HCEC 1CT (cell line): ENCODE data around the gene YKT6.

Experiments used
- DNase-seq: peaks from one replicate; pipeline ENCODE4 v3.0.0-alpha.2; 2017

Gene YKT6

DNA sequence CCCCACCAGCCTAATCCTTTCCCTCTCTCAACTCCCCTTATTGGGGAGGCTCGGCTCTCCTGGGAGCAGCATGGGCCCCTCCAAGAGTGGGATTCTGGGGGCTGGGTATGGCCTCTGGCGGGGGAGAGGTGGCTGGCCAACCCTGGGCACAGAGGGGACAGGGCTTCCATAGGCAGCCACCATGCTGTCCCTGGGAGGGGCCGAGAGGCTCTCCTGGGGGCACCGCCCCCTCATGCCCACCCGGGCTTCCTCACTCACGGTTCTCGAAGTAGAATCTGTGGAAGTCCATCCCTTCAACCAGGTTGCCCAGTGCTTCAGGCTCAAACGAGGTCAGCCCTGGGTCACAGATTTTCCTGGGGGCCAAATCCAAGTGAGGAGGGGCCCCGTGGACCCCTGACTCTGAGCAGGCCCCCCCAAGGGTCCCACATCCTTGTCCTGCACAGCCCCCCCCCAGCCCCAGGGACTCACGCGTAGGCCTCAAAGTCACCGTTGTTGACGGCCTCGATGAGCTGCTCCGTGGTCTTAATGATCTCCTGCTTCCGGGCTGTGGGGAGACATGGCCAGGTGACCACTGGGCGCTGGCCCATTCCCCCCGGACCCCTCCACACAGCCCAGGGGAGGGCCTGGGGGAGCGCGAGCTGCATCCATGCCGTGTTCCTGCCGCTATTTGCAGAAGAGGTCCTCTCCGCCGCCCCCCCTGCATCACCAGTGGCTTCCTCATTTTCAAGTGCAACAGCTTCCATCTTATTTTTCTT, 19.8 kb downstream of the YKT6 start:
- DNase-seq, result no peak

DNA sequence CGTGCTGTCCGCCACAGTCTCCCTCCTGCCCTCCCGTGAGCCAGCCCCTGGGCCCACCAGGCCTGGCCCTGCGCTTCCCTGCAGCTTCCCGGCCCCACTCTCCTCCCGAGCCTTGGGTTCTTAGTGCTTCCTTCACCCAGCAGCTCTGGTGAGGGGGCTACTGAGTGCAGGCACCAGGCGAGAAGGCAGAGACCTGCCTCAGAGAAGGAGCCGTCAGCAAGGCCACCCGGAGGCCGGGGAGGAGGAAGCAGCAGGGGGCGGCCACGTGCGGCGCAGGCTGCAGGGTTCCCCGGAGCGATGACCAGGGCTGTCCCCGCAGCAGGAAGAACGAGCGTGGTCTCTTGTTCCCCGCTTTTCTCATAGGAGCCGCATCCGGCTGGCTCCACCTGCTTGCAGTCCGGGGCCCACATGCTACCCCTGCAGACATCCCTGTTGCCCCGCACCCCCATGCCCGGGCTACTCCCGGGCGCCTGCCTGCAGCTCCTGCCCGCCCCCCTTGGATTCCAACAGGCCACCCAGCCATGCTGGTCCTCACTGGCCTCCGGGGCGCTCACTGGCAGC, 20.5 kb downstream of the YKT6 start:
- no peak for DNase-seq

DNA sequence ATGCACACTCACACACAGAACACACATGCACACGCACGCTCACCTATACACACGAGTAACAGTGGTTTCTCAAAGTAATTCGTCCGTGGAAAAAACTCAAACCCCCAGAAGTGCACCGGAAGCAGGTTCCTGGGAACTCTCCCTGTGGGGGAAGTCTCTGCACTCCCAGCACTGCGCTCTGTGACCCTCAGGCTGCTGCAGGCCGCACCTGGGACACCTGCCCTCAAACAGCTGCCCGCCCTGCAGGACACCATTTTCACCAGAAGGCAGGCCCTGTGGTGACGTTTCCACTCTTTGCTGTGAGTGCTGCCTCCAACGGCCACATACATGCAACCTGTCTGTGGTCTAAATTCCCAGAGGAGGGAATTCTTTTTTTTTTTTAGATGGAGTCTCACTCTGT, 21.3 kb downstream of the YKT6 start:
- no peak for DNase-seq

- DNase-seq, result no peak
Measured at GRCh38 chr7:44222776-44223261, 22.0 kb downstream of the YKT6 start.

GRCh38 chr7:44223362-44224079, 22.7 kb downstream of the YKT6 start:
- no peak for DNase-seq

DNA sequence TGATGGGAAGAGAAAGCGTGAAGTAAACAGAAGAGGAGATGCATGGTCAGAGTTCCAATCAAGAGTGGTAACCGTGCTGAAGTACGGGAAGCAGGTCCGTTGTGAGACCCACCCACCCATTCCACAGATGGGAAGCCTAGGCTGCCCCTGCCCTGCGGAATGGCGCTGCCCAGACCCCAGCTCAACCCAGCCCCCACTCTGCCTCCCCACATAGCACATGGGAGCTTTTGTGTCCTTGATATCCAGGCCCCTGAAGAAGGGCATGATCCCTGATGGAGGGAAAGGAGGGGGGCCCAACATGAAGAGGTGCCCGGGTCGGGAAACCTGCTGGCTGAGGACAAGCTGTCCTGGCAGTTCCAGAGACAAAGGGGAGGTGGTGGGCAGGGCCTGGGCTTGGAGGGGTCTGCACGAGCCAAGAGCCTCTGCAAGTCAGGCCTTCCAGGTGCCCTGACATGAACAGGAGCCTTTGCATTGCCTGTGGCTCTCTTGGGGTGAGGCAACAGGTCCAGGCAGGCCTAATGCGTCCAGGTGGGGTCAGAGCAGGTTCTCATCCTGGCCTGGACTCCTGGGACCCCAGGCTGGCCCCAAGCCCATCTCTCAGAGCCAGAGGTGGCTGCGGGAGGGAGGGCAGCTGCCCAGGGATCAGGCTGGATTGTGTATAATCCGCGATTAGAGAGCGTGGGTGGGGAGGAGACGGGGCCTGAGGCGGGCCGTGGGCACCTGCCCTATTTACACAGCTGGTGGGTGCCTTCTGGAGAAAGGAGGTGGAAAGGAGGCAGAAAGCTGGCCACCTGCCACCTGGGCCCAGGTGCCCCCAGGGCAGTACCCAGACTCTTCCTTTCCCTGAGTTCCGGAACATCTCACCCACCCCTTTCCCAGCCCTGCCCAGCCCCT, 23.5 kb downstream of the YKT6 start:
- DNase-seq, result no peak

- no peak for DNase-seq
Measured at GRCh38 chr7:44224974-44225565, 24.3 kb downstream of the YKT6 start.

GRCh38 chr7:44225566-44226395, 25.0 kb downstream of the YKT6 start:
- no peak for DNase-seq

DNA sequence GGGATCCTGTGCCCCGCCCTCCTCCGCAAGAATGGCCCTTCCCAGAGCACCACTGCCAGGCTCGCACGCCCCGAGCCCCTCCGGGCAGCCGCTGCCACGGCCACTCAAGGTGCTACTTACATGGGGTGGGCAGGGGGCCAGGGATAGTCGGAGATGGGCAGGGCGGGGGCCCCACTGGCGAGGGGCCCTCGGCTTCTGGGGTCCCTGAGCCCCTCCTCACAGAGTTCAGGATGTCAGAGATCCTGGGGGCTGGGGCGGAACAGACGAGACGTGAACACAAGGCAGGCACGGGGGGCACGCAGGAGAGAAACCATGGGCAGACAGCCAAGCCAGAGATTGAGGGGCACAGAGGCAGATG, 25.6 kb downstream of the YKT6 start:
- DNase-seq, result no peak

DNA sequence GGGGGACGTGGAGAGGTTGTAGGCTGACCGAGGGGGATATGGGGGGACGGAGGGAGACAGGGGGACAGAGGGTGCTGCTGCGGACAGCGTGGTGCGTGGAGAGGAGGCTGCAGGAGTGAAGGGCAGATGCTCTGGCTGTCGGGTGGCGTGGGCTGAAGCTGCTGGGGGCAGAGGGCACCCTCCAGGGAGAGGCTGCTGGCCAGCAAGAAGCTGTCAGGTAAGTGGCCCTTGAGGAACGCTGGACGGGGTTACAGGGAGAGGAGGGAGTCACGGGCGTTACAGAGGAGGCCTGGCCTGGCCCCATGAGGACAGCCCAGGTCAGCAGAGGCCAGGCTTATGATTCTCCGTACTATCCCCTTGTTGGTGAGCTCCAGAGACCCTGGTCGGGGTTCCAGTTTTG, 27.1 kb downstream of the YKT6 start:
- DNase-seq, result no peak

GRCh38 chr7:44228571-44229350, 28.0 kb downstream of the YKT6 start:
- no peak for DNase-seq

DNA sequence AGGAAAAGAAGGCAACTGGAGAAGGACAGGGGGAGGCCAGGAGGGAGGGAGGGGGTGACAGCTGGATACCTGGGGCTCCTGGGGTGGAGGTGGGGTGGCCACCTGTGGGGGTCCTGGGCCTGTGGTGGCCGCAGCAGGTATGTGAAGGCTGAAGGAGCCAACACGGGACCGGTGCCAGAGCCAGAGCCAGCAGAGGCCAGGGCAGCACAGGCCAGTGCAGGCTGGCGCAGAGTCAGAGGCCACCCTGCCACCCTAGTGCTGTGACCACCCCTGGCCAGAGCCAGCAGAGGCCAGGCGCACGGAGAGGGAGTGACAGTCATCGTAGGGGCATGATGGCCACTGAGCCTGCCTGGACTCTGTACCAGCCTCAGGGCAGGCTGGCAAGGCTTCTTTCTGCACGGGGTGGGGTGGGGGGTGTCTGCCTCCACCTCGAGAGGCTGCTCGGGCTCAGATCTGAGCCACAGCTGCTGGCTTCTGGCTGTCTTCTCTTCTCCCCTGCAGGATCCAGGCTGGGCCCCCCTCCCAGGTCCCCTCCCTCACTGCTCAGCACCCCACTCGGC, 28.8 kb downstream of the YKT6 start:
- no peak for DNase-seq

- DNase-seq, result no peak
Measured at GRCh38 chr7:44230286-44230685, 29.5 kb downstream of the YKT6 start.

GRCh38 chr7:44231088-44231487, 30.3 kb downstream of the YKT6 start:
- no peak for DNase-seq

DNA sequence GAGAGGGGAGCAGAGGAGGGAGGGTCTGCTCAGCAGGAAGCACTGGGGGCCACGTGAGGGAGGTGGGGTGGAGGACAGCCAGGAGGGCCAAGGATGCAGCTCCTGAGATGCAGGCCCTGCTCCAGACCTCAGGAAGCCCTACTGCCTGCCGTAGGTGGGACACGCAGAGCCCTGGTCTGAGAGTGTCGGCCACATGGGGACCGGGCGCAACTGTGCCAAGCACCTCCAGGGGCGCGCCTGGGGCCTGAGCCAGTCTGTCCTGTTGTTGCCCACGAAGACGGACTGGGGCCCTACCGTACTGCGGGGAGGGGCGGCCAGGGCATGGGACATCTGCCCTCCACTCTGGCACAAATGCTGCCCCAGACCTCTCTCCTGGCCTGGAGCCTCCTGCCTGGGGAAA, 31.6 kb downstream of the YKT6 start:
- no peak for DNase-seq

DNA sequence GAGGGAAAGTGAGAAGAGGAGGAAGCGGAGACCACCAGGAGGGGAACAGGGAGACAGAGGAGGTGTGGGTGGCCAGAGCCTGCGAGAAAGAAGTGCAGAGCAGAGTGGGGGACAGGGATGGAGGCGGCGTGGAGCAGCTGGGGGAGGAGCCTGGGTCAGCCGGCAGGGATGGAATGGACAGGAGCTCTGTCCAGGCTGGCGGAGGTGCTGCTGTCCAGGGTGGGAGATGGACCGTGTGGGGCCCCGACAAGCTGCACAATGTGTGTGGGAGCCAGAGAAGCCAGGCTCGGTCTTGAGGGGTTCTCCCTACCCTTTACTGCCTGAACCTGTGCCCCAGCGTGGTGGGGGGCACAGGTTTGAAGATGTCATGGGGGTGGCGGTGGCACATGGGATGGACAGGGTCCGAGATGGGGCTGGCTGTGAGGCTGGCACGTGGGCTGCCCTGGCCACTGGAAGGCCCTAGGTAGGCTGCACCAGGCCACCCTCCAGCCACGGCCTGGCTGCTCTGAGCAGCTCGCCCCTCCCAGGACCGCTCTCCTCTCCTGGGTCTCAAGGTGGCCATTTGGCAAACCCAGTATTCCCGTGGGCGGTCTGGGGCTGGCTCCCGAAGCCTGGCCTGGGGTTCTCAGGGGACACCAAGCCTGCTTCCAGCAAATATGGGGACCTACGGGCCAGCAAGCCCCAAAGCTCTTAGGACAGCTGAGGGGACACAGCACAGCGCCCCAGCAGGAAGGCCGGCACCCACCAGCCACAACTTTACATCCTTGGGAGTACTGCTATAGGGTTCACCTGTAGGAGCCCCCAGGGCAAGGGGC, 32.3 kb downstream of the YKT6 start:
- DNase-seq, result no peak

DNA sequence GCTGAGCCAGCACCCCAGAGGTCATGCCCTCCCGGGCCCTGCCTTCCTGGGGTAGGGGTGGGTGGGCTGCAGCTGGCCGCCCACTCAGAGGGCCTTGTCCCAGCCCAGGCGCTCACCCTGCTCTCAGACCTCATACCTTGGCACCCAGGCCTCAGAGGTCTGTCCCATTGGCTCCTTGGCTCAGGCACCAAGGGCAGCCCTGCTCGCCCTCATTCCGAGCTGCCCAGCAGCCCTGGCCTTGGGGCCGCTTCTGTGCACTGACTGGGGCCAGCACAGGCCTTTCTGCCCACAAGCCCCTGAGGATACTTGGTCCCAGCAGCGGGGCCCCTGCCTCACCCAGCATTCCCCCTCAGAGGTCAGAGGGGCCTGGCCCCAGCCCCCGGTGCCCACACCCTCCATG, 34.3 kb downstream of the YKT6 start:
- DNase-seq, result no peak

- DNase-seq, result no peak
Measured at GRCh38 chr7:44235582-44236332, 35.0 kb downstream of the YKT6 start.

GRCh38 chr7:44236333-44236728, 35.6 kb downstream of the YKT6 start:
- no peak for DNase-seq
